ENCODE measurements around the gene OR6C76.
"Not testable (repeated sequence)": the region's sequence is repeated elsewhere in the genome, so short reads cannot be mapped to it uniquely, and the experiment has no call there.

Gene OR6C76

DNA sequence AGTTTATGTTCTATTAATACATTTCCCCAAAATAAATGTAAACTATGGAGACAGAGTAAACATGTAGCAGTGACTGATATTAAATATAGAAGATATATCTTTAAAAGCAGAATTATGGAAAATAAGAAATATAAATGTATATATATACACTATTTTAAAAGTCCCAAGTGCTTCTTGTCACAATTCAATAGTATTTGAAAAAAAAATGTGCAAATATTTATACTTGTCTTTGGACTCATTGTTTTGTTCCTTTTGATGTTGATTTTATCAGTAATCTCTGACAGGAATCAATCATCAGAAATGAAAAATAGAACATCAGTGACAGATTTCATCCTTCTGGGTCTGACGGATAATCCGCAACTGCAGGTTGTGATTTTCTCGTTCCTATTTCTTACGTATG is at the start of gene OR6C76:
Gene OR6C76, plus strand, starts transcription at position 301 of the 400 bp plus-strand sequence. Its CDS starts 0 bp downstream, at position 301.
- DNase-seq, result no peak

DNA sequence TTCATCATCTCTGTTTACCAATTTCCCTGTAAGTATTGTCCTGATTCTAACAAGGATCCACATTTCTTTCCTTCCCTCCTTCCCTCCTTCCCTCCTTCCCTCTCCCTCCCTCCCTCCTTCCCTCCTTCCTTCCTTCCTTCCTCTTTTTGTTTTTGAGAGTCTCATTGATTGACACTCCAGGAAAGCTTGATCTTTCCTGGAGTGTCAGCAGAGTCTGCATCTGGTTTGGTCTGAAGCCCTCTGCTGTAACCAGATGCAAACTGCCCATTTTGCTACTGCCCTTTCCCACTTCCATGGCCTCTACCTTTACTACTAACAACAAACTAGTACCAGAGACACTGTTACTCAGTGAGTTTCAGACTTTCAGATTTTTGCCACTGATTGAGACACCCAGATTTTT is 40.2 kb upstream of the OR6C76 start:
- no peak for DNase-seq

DNA sequence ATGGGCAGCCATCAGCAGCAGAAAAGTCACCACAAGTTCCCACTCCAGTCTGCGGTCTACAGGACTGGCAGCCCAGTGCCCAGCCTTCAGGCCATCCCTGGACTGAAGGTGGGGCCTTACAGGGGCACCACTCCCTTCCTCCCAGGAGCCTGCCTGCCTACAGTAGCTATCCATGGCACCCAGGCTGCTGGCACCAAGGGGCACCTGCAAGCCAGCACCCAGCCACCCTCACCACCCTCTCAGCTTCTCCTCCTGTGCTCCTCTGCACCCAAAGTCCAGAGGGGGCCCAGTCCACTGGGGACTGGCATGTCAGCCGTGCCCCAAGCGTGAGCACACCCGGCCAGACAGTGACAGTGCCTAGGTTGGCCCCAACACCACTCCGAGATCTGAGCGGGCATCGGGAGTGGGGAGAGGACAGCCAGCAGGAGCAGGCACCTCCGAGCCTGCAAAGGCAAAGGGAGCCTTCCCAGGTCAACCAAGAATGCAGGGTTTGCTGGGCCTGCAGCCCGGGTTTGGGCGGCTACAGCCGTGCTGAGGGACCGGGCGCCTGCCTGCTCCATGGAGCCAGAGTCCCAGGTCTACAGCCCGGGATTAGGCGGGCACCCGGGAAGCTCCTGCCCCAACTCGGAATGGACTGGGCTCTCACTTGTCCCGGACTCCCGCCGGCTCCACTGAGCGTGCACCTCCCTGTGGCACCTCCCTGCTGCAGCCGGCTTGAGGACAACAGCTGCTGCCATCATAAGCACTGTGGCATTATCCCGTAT is 33.8 kb upstream of the OR6C76 start:
- no peak for DNase-seq

DNA sequence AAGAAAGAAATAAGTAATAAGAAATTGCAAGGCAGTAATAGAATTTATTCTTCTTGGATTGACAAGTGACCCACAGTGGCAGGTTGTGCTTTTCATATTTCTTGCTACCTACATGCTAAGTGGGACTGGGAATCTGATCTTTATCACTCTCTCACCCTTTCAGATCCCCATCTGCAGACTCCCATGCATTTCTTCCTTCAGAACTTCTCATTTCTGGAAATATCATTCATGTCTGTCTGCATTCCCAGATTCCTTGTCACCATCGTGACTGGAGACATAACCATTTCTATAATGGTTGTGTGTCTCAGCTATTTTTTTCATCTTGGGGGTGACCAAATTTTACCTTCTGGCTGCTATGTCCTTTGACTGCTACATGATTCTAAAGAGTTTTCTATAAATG is 29.7 kb upstream of the OR6C76 start:
- DNase-seq, result no peak

DNA sequence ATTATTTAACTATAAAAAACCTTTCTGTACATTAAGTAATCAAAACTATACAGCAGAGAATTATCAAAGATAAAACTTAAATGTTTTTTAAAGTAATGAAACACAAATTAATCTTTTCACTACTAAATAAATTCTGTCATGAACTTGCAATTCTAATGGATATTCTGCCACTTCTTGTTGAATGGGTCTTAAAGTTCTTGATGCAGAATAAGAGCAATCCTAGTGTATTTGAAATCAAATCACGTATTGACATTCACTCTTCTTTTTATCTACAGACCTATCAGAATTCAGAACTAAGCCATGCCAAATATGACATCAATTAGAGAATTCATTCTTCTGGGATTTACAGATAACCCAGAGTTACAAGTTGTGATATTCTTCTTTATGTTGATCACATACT is 25.8 kb upstream of the OR6C76 start, which contains the start of gene OR6C65:
Gene OR6C65, plus strand, starts transcription at position 301 of the 400 bp plus-strand sequence. Its CDS starts 0 bp downstream, at position 301.
- no peak for DNase-seq

DNA sequence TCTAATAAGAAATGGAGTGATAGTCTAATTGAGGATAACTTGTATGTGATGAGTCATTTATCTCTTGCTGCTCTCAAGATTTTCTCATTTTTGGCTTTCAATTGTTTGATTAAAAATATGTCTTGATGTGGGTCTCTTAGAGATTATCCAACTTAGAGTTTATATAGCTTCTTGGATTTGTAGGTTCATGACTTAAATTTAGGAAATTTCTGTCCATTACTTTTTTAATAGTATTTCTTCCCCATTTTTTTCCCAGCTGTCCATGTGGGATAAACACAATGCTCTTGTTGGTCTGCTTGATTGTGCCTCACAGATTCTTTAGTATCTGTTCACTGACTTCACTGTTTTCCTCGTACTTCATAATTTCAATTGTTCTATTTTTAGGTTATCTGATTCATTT is 18.2 kb upstream of the OR6C76 start:
- DNase-seq, result no peak

DNA sequence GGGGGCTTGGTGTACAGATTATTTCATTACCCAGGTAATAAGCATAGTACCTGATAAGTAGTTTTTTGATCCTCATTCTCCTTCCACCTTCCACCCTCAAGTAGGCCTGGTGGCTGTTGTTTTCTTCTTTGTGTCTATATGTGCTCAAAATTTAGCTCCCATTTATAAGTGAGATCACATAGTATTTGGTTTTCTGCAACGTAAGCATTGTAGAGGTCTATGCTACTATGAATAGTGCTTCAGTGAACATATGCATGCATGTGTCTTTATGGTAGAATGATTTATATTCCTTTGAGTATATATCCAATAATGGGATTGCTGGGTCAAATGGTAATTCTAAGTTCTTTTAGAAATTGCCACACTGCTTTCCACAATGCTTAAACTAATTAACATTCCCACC is 16.9 kb upstream of the OR6C76 start:
- DNase-seq, result not testable (repeated sequence)

DNA sequence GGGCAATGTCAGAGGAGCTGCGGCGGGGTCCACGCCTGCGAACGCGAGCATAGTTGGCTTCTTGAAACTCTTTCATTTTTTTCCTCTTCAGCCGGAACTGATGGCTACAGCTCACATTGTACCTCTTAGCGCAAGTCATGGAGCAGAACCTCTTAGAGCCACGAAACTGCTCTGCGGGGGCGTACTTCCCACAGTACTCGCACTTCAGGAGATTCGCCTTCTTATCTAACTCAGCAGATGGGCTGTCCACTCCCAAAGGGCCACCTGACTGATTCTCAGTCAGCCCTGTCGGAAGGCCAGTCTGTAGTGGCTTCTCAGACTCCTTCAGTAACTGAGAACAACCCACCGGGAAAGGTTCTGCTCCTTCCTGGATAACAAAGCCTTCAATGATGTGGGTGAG is 13.9 kb upstream of the OR6C76 start:
- not testable (repeated sequence) for DNase-seq

DNA sequence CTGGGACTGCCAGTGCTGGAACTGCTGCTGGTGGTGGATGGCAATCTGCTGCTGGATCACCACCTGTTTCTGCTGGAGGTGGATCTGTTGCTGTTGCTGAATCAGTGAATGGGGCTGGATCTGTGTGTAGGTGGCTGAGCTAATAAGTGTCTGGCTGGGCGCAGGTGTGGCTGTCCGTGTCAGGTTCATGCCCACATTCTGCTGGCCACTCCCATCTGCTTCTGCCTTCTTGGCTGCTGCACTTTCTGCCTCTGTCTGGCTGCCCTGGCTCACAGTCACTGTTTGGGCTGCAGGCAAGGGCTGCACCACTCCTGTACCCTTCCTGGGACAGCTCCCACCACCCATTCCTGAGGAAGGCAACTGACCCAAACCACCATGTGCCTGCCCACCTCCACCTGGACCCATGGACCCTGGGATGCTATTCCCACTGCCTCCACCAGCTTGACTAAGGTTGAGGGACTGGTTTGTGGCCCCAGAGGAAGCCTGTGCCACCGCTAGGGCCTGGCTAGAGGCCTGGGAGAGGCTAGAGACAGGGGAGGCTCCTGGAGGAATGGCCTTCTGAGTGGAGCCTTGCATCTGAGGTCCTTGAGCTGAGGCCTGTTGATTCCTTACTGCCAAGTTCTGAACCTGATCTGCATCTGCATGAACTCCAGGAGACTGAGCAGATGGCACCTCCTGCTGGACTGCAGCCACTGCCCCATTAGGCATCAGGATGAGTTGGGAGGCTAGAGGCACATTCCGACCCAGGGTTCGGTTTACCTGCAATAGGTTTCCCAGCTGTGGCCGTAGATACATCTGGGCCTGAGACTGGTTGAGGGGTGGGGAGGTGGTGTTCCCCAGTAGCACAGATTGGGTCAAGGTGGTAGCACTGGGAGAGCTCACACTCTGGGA is 12.3 kb upstream of the OR6C76 start:
- not testable (repeated sequence) for DNase-seq

DNA sequence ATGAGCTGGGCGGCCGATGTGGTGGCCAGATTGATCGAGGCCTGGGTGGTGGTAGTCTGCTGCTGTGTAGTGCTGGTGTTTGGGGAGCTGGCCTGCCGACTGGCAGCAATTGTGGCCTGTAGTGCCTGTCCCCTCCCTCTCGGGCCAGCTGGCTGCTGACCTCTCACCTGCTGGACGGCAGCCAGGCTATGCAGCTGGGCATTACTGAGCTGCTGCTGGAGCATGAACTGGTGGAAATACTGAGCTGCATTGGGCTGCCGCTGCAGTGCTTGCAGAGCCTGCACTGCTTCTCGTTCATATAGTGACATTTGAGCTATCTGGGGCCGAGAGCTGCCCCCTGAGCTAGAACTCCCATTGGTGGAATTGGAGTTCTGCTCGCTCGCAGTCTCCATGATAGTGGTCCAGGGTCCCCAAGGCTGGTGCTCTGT is 11.6 kb upstream of the OR6C76 start:
- not testable (repeated sequence) for DNase-seq

DNA sequence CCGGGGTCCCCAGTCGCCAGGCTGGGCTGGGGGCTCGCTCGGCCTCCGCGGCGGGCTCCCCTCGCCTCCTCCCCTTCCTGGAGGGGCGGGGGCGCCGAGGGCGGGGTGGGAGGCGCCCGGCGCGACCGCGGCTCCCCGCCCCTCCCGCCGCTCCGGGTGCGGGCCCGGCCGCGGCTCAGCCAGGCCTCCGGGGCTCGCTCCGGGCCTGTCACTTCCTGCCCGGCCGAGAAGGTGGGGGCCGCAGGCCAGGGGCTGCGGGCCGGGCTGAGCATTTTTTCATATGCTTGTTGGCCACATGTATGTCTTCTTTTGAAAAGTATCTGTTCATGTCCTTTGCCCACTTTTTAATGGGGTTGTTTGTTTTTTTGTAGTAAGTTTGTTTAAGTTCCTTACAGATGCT is 11.2 kb upstream of the OR6C76 start:
- not testable (repeated sequence) for DNase-seq

DNA sequence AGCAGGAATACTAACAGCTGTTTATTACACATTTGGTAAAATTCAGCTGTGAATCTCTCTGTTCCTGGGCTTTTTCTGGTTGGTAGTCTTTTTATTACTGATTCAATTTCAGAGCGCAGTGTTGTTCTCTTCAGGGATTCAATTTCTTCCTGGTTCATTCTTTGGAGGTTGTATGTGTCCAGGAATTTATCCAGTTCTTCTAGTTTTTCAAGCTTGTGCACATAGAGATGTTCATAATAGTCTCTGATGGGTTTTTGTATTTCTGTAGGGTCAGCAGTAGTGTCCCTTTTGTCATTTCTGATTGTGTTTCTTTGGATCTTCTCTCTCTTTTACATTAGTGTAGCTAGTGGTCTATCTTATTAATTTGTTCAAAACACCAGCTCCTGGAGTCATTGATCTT is 9.1 kb upstream of the OR6C76 start:
- DNase-seq, result no peak

DNA sequence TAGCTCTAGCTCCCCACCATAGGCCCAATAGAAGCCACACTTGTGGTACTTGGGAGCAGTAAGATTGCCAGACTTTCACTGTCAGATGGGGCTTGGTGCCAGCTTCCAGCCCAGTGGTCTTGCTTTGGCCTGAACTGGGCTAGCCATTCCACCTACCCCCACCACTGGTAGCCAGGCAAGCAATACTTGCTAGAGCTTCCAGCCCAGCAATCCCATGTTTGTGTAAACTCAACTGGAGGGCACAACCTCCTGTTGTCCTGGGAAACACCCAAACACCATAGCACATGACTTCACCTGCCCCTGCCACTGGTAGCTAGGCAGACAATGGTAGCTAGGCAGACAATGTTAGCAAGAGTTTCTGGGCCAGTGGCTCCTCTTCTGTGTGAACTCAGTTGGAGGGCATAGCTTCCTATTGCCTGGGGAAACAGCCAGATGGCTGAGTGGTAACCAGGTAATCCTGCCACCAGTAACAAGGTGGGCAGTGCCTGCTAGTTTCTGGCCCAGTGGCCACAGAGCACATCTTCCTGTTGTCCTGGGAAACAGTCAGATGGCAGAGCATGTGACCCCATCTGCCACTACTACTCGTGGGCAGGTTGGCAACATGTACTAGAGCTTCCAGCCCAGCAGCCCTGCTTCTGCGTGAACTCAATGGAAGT is 5.6 kb upstream of the OR6C76 start:
- DNase-seq, result no peak

DNA sequence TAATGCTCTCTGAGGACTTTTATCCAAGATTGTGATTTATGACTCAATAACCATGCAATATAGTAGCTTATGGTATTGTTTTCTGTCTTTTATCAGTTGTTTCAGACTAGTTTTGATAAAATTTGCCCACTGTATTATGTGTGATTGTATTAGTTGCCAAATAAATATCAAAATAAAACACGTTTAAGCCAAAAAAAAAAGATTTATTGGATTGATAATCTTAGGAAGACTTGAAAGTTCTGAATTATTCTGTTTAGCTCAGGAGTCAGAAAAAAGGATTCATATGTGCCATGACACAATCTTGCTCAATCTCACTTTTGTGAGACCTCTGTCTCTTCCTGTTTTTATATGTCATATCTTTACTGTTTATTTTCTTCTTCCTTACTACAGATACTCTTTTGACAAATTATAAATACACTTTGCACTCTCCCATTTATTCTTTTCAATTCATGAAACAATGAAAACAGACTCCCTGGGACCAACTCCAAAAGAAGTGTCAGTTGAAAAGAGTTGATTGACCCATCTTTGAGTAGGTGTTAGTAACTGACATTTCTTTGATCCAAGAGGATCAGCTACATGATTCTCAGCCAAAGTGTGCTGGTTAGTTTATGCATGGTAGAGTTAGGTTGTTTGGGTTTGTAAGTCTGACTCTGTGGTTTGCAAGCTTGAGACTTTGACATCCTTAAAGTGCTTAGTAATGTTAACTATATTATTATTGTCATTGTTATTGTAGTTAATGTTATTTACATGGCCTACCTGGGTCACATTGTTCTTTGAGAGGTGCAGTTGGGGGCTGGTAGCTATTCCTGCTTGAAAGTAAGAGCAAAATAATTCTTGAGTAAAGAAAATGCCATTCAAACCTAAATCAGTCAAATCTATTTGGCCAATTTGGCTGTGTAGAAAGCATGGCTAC is 2.5 kb downstream of the OR6C76 start:
- DNase-seq, result no peak

DNA sequence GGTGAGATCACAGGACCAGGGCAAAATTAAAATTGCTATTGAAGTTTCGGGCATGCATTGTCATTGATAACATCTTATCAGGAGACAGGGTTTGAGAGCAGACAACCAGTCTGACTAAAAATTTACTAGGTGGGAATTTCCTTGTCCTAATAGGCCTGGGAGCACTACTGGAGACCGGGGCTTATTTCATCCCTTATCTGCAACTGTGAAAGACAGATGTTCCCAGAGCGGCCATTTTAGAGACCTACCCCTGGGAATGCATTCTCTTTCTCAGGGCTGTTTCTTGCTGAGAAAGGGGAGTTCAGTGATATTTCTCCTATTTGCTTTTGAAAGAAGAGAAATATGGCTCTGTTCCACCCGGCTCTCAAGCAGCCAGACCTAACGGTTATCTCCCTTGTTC is 15.2 kb downstream of the OR6C76 start:
- DNase-seq, result not testable (repeated sequence)

DNA sequence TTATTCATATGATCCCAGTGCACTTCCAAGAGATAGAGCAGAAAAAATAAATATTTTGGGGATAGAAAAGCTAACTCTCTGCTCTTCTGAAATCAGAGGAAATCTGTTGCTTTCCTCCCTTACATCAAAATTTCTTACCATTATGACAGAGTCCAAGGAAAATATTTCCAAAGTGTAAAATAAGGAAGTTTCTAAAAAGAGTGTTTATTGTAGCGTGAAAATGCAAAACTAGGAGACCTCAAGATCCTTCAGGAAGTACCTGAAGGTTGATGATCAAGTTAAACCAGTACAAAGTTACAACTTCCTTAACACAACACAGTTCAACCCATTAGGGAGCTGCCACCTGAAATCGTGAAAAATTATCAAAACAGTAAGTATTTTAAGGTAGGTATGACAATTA is 17.7 kb downstream of the OR6C76 start, which contains the start of gene OR6C2:
Gene OR6C2, plus strand, starts transcription at position 301 of the 400 bp plus-strand sequence. CDS start 8,138 bp downstream, outside the sequence.
- no peak for DNase-seq

DNA sequence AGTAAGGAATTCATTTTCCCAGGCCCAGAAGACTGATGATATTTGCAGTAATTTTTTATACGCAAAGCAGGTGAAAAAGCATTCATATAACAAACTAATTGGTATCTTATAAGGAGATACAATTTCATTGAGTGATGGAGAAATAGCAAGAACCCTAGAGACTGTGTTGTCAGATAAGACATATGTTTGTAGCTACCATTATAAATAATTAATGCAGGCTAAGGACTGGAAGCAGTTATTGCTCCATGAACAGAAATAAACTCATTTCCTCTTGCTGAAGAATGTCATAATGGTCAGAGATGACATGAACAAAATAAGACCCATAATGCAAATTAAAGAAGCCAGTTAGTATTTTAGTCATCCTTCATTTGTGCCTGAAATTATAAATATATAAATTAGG is 19.3 kb downstream of the OR6C76 start:
- DNase-seq, result no peak

DNA sequence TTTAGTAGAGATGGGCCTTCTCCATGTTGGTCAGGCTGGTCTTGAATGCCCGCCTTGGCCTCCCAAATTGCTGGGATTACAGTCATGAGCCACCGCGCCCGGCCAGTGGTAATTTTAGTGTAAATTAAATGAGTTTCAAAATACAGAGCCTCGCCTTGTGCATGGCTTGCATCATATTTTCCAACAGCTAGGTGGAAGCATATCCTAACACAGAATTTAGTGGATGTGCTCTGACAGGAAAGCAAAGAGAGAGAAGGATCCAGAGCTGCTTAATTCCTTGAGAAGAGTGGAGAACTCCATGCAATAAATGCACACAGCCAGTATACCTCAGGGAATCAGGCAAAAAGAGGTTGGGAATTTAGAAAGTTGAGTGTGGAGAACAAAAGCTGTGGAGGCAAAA is 20.3 kb downstream of the OR6C76 start:
- no peak for DNase-seq

DNA sequence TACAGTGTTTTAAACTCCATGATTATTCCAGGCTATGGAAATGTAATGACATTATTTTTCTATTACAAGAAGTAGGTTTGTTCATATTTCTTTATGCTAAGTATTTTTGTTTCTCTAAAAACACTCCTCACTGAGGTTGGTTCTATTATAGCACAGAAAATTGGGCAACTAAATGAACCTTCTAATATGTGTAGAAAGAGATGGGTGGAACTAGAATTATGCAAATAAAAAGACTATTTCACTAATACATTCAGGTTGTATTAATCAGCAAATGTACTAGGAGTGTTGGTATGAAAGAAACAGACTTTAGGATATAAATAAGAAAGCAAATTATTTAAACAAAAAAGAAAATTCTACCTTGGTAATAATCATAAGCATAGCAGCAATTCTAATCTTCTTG is 22.8 kb downstream of the OR6C76 start:
- DNase-seq, result no peak

DNA sequence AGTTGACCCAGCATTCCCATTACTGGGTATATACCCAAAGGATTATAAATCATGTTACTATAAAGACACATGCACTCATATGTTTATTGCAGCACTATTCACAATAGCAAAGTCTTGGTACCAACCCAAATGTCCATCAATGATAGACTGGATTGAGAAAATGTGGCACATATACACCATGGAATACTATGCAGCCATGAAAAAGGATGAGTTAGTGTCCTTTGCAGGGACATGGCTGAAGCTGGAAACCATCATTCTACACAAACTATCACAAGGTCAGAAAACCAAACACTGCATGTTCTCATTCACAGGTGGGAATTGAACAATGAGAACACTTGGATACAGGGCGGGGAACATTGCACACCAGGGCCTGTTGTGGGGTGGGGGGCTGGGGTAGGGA is 38.9 kb downstream of the OR6C76 start:
- not testable (repeated sequence) for DNase-seq

DNA sequence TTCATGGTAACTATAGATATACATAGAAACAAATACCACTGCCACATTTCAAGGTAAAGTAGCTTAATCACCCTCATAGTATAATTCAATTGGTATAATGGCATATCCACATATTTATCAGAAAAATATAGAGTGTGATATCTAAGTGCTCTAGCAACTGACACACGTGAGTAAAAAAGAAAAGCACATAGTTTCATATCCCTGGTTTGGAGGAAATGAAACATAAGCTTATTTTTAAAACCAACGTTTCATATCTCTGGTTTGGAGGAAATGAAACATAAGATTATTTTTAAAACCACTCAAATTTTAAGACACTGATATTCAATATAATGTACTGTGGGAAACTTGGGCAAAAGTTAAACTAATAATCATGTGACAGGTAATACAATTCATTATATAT is 41.8 kb downstream of the OR6C76 start:
- no peak for DNase-seq

DNA sequence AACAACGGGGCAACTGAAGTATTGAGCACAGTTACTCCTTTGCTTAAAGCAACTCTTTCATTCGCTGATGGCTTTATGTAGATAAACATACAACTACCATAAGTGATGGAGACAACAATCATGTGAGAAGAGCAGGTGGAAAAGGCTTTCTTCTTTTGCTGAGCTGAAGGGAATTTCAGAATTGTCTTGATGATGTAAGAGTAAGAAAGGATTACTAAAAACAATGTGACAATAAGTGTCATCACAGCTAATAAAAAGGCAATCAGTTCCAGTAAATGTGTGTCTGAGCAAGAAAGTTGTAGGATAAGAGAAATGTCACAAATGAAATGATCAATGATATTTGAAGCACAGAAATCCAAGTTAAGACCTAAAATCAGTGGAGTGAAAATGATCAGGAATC is 43.2 kb downstream of the OR6C76 start:
- no peak for DNase-seq
